Glomerular endothelial cell (primary cell): ENCODE results near the gene GLDC. TPM values are rescaled to one million over a fixed set of nuclear protein-coding genes. Genes with fewer than 3 reads are reported as not detected.

ENCODE experiments used
- DNase-seq: peaks from one replicate; pipeline ENCODE4 v3.0.0-alpha.2; 2011; ENCODE audit warnings: low read depth, low spot score; ENCODE audit errors: extremely low read depth
- total RNA-seq: library from RNA; depleted of rRNA; stranded (reverse); fragments of >200 nt; gene quantifications from 2 replicates; pipeline ENCODE4 v1.2.3, GENCODE V29; 2015

The GLDC gene
- total RNA-seq, 1 donor from 2014 or later, result 1.7 TPM

DNA sequence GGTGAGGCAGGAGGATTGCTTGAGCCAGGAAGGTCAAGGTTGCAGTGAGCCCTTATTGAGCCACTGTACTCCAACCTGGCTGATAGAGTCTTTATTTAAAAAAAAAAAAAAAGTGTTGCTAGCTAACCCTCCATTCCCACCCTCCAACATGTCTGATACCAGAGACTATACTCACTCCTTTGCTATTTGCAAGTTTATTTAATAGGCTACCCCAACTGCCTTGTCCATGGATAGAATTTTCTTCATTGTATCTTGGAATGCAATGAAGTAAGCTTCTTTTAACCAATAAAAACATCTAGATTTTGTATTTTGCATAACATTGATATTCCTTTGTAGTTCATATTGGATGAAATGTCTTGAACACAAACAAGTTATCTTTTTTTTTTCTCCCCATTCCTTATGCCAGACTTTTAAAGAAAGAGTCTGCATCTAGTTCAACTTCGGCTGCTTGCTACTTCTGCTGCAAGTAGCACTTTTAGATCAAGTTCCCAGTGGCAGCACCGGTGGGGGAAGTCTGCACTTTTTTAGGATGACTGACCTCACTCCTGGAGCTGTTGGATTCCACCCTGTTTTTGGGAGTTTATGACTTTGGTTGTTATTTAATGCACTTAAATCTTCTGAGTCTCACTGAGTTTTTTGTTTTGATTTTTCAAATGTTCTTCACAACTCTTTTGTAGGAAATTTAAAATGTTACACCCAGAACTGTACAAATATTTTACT is 120.0 kb downstream of the GLDC start:
- no peak for DNase-seq

DNA sequence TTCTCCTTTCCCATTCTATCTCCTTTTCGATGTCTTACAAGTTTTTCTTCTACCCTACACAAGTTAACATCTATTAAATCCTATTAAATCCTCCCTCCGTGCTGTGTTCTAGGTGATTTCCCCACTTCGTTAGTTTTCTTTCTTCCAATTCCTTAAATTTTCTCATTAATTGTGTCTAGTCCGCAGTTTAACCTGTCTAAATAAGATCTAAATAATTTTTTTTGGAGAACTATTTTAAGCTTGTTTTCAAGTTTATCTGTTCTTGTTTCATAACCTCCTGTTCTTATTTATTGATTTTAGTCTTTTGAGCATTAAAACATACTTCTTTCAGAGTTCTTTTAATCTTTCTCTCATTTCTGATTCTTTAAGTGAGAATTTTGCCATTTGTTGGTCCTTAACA is 123.3 kb downstream of the GLDC start:
- DNase-seq, result no peak

DNA sequence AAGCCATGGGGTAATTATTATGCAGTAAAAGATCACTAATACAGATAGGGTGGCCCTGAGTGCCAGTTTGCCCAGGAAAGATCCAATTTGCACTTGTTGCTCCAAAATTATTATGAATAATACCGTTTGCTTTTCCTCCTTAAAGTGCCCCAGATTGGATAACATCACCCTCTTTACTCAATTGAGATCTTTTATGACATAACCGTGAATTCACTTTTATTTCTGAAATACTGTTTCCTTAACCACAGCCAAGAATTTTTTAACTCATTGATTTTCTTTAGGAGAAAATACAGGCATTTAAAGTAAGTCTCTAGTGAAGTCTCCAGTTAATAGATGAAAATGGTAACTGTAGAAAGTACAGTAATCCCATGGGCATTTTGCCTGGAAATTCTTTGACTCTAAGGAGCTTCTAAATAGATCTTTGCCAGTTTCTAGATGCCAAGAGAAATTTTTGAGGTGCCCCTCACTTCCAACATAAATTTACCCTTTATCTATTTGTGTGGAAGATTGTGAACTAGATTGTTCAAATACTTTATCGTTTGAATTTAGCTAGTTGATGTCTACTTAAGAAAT is 133.4 kb downstream of the GLDC start:
- DNase-seq, result no peak

DNA sequence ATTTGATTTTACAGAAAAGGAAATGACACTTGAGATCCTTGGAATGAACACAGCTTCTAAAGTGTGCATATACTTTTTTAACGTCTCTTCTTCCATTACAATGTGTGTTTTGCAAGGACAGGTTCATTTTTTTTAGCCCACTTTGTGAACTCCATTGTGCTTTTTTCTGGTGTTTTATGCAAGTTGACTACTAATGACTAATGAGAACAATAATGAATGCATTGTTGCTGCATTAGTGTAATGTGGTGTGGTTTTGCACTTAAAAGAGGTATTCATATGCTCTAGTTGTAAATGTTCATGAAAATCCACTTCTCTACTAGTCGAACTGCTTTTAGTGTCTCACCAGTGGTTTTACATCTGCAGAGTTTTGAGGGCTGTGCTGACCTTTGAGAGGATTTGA is 139.0 kb downstream of the GLDC start:
- no peak for DNase-seq

DNA sequence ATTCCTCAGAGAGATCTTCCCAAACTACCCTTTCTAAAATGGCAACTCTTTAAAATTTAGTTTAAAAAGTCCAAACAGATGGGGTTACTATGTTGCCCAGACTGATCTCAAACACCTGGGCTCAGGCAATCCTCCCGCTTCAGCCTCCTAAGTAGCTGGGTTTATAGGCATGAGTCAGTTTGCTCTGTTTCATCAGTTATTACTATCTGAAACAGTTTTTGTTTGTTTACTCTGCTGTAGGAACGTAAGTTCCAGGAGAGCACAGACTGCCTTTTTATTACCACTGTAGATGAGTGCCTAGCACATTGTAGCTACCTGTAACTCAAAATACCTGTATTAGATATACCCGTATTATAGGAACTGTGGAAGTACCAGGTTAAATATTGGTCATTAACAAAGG is 143.1 kb downstream of the GLDC start:
- no peak for DNase-seq

DNA sequence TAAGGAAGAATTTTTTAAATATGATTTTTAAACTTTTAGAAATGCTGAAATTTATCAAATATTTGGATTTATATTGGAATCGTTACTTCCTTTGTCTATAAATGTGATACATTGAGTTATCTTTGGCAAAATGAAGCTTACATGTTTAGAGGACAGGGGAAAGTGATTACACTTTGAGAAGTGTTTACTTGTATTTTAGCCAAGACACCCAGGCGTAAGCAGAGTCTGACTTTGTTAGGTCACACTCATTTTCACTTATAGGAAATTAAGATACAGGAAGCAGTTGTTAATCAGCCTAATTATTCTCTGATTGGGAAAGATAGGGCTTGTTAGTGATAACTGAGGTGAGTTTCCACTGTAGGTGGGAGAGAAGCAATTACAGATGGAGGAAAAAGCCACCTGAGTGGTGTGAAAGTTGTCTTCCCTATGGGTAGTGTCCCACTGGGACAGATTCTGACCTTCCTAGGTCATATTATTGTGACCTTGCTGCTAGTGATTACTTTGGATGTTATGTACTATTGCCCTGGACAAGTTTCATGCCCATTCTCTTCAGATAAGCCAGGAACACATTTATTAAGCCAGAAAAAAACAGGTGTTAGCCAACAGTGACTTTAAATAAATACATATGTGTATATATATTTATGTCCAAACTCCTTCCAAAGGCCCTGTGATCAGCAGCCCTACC is 143.9 kb downstream of the GLDC start:
- DNase-seq, result no peak

DNA sequence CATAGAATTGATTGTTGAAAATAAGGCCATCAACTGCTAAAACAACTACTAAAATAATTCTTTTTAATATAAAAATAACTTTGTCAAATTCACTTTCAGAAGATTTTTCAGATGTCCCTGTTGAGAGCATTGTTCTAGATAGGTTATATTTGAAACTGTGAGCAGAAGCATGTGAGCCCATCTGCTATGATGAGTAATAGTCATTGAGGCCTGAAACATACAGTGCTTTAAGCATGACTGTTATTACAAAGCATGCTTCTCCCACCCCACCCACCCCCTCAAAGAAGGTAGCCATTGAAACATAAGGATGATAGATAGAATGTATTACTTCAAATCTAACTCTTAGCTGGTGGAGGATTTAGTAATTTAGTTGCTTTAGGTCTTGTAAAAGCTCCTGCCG is 146.5 kb downstream of the GLDC start:
- no peak for DNase-seq

DNA sequence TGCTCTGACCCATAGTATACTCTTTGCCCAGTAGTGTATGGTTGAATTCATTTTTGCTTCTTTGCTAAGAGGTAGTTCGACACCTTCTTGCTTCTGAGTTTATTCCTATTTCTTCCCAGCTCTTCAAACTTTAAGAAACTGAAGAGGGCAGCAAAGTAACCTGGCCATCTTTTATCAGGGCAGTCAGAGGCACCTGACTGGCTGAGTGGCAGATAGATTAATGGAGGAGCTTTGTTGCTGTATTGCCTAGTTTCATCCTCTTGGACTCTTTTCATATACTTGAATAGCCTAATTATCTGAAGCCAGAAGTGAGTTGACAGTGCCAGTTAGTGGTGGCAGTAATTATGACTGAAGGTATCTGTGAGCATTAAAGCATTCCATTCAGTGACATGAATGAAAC is 150.1 kb downstream of the GLDC start:
- DNase-seq, result no peak

DNA sequence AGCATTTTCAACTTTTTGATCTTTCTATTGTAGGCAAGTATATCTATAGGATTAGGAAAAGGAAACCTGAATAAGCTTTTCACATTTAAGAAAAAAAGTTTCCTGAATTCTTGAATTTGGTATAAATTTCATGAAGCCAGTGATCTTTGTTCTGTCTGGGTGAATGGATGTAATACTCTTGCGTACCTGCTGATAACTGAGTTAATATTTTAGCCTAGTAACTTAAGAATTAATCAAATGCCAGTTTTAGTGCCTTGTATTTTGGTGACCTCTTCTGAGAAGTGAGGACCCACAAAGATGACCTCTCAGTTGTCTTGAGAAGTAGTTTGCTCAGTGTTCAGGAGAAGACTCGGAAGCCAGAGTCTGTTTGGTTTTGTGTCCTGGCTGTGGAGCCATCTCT is 154.7 kb downstream of the GLDC start:
- DNase-seq, result no peak

DNA sequence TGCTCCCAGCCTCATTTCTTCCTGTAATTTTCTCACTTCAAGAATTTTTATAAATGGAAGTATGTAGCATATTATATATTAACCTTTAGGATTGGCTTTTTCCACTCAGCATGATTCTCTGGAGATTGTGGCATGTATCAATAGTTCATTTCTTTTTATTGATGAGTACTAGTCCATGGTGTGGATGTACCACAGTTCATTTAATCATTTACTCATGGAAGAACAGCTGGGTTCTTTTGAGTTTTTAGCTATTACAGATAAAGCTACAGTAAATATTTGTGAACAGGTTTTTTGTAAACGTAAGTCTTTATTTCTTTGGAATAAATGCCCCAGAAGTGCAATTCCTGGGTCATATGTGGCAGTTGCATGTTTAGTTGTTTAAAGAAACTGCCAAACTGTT is 156.4 kb downstream of the GLDC start:
- no peak for DNase-seq

DNA sequence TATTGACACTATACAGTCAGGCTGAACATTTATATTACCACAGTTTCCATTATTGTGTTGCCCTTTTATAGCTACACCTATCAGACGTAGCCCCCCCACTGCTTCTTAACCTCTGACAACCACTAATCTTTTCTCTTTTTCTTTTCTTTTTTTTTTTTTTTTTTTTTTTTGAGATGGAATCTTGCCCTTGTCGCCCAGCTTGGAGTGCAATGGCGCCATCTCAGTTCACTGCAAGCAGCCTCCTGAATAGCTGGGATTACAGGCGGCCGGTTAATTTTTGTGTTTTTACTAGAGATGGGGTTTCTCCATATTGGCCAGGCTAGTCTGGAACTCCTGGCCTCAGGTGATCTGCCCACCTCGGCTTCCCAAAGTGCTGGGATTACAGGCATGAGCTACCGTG is 157.1 kb downstream of the GLDC start:
- no peak for DNase-seq

DNA sequence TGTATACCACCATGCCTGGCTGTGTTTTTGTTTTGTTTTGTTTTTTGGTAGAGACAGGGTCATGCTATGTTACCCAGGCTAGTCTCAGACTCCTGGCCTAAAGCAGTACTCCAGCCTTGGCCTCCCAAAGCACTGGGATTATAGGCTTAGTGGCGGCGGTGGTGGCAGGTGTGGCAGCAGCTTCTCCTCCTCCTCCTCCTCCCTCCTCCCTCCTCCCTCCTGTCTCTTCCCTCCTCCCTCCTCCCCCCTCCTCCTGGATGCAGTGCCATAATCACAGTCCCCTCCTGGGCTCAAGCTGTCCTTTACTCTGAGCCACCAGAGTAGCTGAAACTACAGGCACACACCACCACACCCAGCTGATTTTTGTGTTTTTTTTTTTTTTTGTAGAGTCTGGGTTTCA is 161.3 kb downstream of the GLDC start:
- no peak for DNase-seq

Other genes with a start within 250 kb of the GLDC start
- 46.5 and 65.6 TPM in 2 replicates for gene UHRF2, start 232.5 kb downstream of the GLDC start, total RNA-seq
- 13.9 and 14.6 TPM in 2 replicates for gene KDM4C, start 112.2 kb upstream of the GLDC start, total RNA-seq